ENCODE data around the gene USP6NL. TPM values are rescaled to one million over a fixed set of nuclear protein-coding genes. Genes with fewer than 3 reads are reported as not detected.

The USP6NL gene
- polyA plus RNA-seq, 1 donor (not counting 4 experiments of a cell fraction or from before 2014, with no cell fraction given): 8.7 TPM

DNA sequence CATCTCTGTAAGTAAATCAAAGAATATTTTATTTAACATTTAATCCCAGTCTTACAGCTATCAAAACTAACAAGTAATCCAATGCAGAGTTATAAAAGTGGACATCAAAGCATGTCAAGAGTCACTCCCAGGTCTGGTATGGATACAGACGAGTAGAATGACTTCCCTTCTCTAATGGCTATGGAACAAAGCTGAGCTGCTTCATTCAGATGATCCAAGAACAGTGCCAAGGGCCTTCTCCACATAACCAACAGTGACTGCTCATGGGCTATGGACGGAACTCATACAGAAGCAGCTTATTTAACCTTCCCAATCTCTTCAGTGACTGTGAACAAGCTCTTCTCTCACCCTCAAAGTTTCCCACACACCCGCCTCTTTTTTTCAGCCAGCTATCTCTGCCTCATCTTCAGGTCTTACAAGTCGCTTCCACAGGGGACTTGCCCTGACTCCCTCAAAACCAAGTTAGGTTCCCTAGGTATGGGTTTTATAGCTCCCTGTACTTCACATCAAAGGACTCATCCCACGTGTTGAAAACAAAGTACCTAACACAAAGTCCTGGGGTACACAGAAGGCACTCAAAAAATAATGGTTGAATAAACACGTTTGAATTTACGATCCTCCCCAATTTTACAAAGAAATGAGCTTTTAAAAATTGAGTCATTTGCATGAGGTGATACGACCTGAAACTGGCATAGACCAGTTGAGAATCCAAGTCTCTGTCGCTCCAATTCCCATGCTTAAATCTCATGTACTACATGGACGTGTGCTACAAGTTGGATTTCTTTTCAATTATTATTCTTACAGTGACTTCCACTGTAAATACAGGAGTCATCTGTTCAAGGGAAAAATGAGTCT is 3.1 kb downstream of the USP6NL start:
- Histone ChIP-seq H3K9me3 (ENCODE audit: control insufficient read depth, low read depth, low read length) (no peaks in the 10 kb centered on the region), H3K9ac (ENCODE audit: control insufficient read depth, extremely low read depth, insufficient read depth, low read length) (no peak overlapping the region), H3K27me3 (ENCODE audit: control insufficient read depth, extremely low read depth, insufficient read depth, low read length) (no peaks in the 10 kb centered on the region), H3K4me1 (ENCODE audit: control insufficient read depth, extremely low read depth, insufficient read depth, low read length) (peaks cover 16% of the 10 kb centered on the region), H3K4me3 (ENCODE audit: control insufficient read depth in 2 of 3, extremely low read depth in 1 of 3, insufficient read depth in 2 of 3, low read depth in 1 of 3, low read length in 3 of 3) (no peak overlapping the region), H3K4me2 (ENCODE audit: control insufficient read depth, extremely low read depth, insufficient read depth, low read depth, low read length) (no peak overlapping the region), H2AFZ (ENCODE audit: control insufficient read depth, low read length) (no peak overlapping the region), H3K9me1 (ENCODE audit: control insufficient read depth, extremely low read depth, insufficient read depth, low read length) (peaks cover 3% of the 10 kb centered on the region), H3K79me2 (ENCODE audit: control insufficient read depth, insufficient read depth, low read length) (peaks cover 53% of the 10 kb centered on the region), H3K36me3 (ENCODE audit: control insufficient read depth in 2 of 2, extremely low read depth in 1 of 2, insufficient read depth in 2 of 2, low read length in 2 of 2) (no peaks in the 10 kb centered on the region), H4K20me1 (ENCODE audit: control insufficient read depth, extremely low read depth, insufficient read depth, low read length) (no peaks in the 10 kb centered on the region), H3K27ac (ENCODE audit: control insufficient read depth, insufficient read depth, low read length) (no peak overlapping the region)
- dilution Hi-C loops (cut with MboI; ENCODE audit: extremely low pct_ligation_motif_present, low sequenced_read_pairs): no loop called here
- FAIRE-seq (no peak), DNase-seq (ENCODE audit: low read depth, low spot score) (no peak)
- no peak for TF ChIP-seq CTCF (optimal IDR thresholded peaks at IDR 0.05 in 1 of 3, IDR thresholded peaks at IDR 0.05 in 1 of 3, conservative IDR thresholded peaks at IDR 0.05 in 1 of 3; ENCODE audit: extremely low read depth in 1 of 3, insufficient read depth in 2 of 3, low read length in 3 of 3)
- TF ChIP-seq EZH2 (IDR thresholded peaks at IDR 0.05; ENCODE audit: low read length): no peak

DNA sequence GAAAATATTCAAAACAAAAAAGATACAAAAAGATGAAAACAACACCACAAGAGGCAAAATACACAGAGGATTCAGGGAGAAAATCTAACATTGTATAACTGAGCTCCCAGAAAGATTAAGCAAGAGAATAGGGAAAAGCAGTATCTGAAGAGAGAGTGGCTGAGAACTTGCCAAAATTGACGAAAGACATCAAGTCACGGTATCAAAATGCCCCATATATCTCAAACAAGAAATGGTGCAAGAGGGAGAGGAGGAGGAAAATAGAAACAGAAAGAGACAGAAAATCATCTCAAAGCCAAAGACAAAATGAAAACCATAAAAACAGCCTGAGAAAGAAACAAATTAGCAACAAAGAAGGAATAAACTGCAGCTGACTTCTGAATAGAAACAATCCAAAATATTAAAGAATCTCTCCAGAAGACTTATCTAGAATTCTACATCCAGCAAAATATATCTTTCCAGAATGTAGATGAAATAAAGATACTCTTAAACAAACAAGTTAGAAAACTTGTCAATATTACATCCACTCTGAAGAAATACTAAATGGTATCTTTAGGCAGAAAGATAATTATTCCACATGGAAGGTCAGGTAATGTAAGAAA is 5.5 kb downstream of the USP6NL start:
- H2AFZ ChIP-seq (ENCODE audit: control insufficient read depth, low read length): no peak overlapping the region
- no peaks in the 10 kb centered on the region for H4K20me1 ChIP-seq (ENCODE audit: control insufficient read depth, extremely low read depth, insufficient read depth, low read length)
- dilution Hi-C loops (cut with MboI; ENCODE audit: extremely low pct_ligation_motif_present, low sequenced_read_pairs): no loop called here
- H3K9ac ChIP-seq (ENCODE audit: control insufficient read depth, extremely low read depth, insufficient read depth, low read length): no peak overlapping the region
- H3K4me2 ChIP-seq (ENCODE audit: control insufficient read depth, extremely low read depth, insufficient read depth, low read depth, low read length): no peak overlapping the region
- no peak overlapping the region for H3K4me3 ChIP-seq (ENCODE audit: control insufficient read depth in 2 of 3, extremely low read depth in 1 of 3, insufficient read depth in 2 of 3, low read depth in 1 of 3, low read length in 3 of 3)
- H3K79me2 ChIP-seq (ENCODE audit: control insufficient read depth, insufficient read depth, low read length): peaks cover 69% of the 10 kb centered on the region
- no peaks in the 10 kb centered on the region for H3K27me3 ChIP-seq (ENCODE audit: control insufficient read depth, extremely low read depth, insufficient read depth, low read length)
- TF ChIP-seq EZH2 (IDR thresholded peaks at IDR 0.05; ENCODE audit: low read length) (no peak), CTCF (optimal IDR thresholded peaks at IDR 0.05 in 1 of 3, IDR thresholded peaks at IDR 0.05 in 1 of 3, conservative IDR thresholded peaks at IDR 0.05 in 1 of 3; ENCODE audit: extremely low read depth in 1 of 3, insufficient read depth in 2 of 3, low read length in 3 of 3) (no peak)
- FAIRE-seq: no peak
- peaks cover 7% of the 10 kb centered on the region for H3K4me1 ChIP-seq (ENCODE audit: control insufficient read depth, extremely low read depth, insufficient read depth, low read length)
- H3K9me3 ChIP-seq (ENCODE audit: control insufficient read depth, low read depth, low read length): no peaks in the 10 kb centered on the region
- no peaks in the 10 kb centered on the region for H3K36me3 ChIP-seq (ENCODE audit: control insufficient read depth in 2 of 2, extremely low read depth in 1 of 2, insufficient read depth in 2 of 2, low read length in 2 of 2)
- DNase-seq (ENCODE audit: low read depth, low spot score): no peak
- no peak overlapping the region for H3K27ac ChIP-seq (ENCODE audit: control insufficient read depth, insufficient read depth, low read length)
- peaks cover 3% of the 10 kb centered on the region for H3K9me1 ChIP-seq (ENCODE audit: control insufficient read depth, extremely low read depth, insufficient read depth, low read length)
